Neural cell (in vitro differentiated cells): ENCODE results near the gene CRADD.

Experiments used
- CTCF ChIP-seq: fragments of 450-650 bp; IDR thresholded peaks from 2 replicates; pipeline ENCODE4 v1.5.1; 2014; ENCODE audit warnings: antibody characterized with exemption, mild to moderate bottlenecking, moderate library complexity; ENCODE audit not compliant: poor library complexity, severe bottlenecking
- EZH2 ChIP-seq: fragments of 200-600, 300-800 bp; shearing (Covaris generic), sonication (generic); IDR thresholded peaks from 2 replicates; pipeline ENCODE4 v1.6.1; 2014; ENCODE audit warnings: antibody characterized with exemption, low read length, borderline replicate concordance, mild to moderate bottlenecking; ENCODE audit not compliant: insufficient read depth, poor library complexity, severe bottlenecking

- TF ChIP-seq EZH2 (no peak), CTCF (no peak)
Observed at GRCh38 chr12:93875157-93875556, 198.0 kb downstream of the CRADD start.
